HS-5 (cell line): Measurements from ENCODE around the gene ARMC3.

Source experiments
- DNase-seq: peaks from one replicate; pipeline ENCODE4 v3.0.0-alpha.2; 2012; ENCODE audit warnings: low read depth

Gene ARMC3

DNA sequence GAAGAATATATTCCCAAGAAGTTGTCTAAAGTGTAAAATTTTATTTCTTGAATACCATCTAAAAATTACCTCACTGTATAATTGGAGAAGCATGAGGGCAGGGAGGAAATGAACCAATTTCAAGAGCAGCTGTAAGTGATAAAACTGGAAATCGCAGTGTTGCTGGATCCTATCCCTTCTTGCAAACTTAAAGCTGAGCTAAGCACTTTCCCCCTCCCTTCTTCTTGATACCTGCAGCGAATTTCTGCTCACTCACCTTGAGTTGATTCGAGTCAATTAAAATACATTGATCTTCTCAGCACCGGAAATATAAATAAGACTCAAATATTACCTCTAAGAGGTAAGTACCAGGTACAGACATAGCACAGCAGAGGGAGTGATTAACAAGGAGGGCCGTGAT, 65.5 kb downstream of the ARMC3 start:
- no peak for DNase-seq

DNA sequence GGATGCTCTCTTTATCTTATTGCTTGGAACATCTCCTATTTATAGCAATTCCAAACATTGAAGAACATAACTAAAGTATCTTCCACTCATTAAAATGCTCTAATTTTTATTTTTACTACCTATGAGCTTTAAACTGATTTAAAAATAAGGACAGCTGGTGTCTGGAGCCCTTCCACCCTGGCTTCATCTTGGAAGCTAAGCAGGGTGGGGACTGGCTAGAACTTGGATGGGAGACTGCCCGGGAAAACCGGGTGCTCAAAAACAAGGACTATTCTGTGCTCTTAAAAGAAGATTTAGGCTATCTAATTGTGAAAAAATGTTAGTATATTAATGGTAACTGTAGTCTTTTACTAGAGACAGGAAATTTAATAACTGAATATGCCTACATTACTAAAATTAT, 69.2 kb downstream of the ARMC3 start:
- no peak for DNase-seq

DNA sequence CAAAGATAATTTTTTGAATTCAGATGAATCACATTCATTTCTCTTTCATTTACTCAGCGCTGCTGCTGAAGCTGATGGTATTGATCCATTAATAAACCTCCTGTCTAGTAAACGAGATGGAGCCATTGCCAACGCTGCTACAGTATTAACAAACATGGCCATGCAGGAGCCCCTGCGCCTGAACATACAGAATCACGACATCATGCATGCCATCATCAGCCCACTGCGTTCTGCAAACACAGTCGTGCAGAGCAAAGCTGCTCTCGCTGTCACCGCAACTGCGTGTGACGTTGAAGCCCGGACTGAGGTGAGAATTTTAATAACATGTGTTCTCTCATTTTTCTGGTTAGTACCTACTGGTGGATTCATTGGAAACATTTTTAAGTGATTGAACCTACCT, 70.2 kb downstream of the ARMC3 start:
- no peak for DNase-seq

DNA sequence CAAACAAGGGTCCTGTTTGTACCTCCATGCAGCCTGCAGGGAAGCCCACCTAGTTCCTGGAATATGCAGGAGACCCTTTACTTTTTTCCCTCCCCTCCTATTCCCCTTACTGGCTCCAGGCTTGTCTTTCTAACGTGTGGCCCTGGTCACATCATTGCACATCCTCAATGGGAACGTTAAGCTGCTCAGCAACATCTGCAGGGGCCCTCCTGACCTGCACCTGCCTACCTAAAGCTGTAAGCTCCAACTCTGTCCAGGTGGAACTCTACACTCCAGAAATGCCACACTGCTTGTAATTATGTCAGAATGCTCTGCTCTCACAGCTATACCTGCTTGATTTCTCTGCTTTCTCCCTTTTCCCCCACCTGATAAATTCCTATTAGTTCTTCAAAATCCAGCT, 72.1 kb downstream of the ARMC3 start:
- DNase-seq: no peak

DNA sequence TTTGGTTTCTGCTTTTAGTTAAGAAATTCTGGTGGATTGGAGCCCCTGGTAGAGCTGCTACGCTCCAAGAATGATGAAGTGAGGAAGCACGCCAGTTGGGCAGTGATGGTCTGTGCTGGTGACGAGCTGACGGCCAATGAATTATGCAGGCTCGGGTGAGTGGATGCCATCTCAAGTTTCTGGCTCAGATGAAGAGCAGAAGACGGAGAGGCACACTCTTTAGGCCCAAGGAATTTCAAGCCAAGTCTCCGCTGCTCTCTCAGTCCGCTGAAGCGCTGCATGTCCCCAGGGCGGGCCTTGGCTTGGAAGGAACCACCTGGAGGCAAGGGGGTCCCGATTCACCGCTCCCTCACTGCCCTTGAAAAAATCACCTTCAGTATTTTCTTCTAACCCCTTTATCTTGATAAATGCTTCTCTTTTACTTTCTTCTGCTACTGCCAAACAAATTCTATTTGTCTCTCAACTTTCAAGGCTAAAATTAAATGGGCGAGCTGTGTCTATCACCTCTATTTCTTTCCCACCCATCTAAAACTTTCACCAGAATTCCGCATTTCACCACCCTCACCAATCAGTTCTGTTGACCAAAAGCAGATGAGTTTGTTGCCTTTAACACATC, 74.2 kb downstream of the ARMC3 start:
- DNase-seq: no peak

GRCh38 chr10:23005150-23005549, 77.3 kb downstream of the ARMC3 start:
- DNase-seq: no peak

GRCh38 chr10:23013581-23014335, 85.9 kb downstream of the ARMC3 start:
- no peak for DNase-seq

- DNase-seq: no peak
Measured at GRCh38 chr10:23015021-23015707, 87.3 kb downstream of the ARMC3 start.

GRCh38 chr10:23016636-23017035, 88.8 kb downstream of the ARMC3 start:
- no peak for DNase-seq

- no peak for DNase-seq
Measured at GRCh38 chr10:23019633-23020032, 91.8 kb downstream of the ARMC3 start.

DNA sequence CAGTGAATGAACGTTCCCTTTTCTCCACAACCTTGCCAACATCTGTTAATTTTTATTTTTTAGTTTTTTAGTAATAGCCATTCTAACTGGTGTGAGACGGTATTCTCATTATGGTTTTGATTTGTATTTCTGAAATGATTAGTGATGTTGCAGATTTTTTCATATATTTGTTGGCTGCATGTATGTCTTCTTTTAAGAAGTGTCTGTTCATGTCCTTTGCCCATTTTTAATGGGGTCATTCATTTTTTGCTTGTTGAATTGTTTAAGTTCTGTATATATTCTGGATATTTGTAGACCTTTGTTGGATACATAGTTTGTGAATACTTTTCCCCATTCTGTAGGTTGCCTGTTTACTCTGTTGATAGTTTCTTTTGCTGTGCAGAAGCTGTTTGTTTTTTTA, 93.6 kb downstream of the ARMC3 start:
- no peak for DNase-seq

GRCh38 chr10:23024002-23024401, 96.1 kb downstream of the ARMC3 start:
- no peak for DNase-seq

- DNase-seq: no peak
Measured at GRCh38 chr10:23031318-23031717, 103.5 kb downstream of the ARMC3 start.

DNA sequence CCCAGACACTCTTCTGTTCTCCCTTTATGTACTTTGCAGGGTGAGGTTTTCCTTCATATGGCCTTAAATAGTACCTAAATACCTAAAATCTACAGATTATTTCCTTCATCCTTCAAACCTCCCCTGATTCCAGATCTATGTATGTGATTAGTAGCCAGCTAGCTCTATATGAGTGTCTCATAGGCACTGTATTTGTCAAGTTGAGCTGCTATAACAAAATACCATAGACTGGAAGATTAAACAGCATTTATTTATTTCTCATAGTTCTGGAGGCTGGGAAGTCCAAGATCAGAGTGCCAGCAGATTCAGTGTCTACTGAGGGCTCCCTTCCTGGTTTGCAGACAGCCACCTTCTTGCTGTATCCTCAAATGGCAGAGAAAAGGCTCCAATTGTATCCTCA, 106.9 kb downstream of the ARMC3 start:
- no peak for DNase-seq

DNA sequence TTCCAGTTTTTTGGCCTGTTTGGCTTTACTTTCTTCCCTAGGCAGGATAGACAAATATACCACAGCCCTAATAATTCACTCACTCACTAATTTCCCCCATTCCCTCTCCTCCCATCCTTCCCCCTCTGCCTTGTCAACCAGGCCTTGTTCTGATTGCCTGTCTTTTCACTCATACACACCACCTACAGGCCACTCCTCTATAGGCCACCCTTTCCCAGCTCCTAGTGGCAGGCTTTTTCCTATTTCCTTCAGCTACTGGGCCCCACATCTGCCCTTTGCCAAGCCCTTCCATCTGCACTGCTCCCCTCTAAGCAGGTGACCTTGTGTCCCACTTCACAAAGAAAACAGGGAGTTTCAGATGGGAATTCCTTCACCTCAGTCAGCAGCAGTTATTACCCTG, 107.7 kb downstream of the ARMC3 start:
- no peak for DNase-seq

- no peak for DNase-seq
Measured at GRCh38 chr10:23037152-23037551, 109.3 kb downstream of the ARMC3 start.

GRCh38 chr10:23037561-23037960, 109.7 kb downstream of the ARMC3 start:
- DNase-seq: no peak

DNA sequence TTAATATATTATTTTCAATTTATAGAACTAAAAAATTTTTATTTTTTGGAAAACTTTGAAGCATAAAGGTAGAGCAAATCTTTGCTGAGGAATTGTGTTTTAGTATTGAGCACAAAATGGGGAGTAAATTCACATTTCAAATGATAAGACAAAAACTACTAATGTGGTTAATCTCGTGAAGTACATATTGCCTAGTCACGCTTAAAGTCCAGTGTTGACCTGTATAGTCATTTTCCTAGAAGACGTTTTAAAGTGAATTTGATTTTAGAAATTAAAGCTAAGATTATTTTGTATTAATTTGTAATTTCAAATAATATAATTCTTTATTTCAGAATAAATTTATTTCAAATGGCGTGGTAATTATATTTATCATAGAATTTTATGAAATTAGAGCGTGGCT, 110.3 kb downstream of the ARMC3 start:
- no peak for DNase-seq

DNA sequence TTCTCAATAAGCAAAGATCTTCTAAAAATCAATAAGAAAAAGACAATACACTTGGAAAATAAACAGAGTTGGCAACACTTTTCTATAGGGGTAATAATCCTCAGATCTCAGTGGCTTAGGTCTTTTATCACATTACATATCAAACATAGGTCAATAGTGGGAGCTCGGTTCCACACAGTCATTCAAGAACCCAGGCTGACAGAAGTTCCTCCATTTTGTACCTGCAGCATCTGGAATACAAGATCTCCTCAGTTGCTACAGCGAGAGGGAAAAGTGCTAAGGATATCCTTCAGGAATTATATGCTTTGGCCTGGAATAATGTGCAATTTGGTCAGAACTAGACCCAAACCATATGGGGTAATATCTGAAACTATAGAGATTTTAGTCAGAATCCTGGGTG, 112.1 kb downstream of the ARMC3 start:
- DNase-seq: no peak

- DNase-seq: no peak
Measured at GRCh38 chr10:23046027-23046426, 118.2 kb downstream of the ARMC3 start.

DNA sequence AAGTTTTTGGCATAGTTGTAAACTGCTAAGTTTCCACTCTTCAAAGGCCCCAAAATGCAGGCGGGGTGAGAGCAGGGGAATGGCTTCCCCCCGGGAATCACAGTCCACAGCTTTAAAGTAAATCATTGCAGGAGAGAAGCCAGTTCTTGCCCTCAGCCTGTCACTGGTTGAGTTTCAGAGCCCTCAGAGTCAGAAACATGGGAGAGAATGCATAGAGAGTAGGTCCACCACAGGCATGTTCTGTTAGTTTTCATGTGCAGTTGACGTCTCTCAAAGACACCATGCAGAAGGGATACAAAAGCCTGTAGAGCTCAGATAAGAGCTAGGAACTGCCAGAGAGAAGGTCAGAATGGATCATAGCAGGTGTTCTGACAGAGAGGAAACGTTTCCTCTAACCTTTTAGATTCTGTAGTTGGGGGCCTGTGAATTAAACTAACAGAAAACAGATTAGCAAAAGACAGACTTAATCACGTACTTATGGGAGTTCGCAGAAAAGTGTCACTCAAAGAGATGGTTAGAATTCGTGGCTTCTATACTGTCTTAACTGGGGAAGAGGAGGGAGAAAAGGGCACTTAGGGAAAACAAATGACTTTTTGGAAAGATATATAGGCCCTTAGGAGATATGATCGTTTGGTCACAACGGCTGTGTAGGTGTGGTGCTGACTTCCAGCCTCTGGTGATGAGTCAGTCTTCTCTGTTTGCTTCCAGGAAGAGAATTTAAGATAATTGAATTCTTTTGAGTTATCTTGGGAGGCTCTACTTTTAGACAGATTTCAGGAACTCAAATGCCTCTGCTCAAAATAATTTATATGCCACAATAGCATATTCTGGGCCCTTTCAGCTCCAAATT, 119.6 kb downstream of the ARMC3 start:
- no peak for DNase-seq

- no peak for DNase-seq
Measured at GRCh38 chr10:23048191-23048590, 120.3 kb downstream of the ARMC3 start.

GRCh38 chr10:23051278-23051677, 123.4 kb downstream of the ARMC3 start:
- no peak for DNase-seq
